HT-29 (cell line): Measurements from ENCODE around the gene OPN1MW3. TPM values are rescaled to one million over a fixed set of nuclear protein-coding genes. Genes with fewer than 3 reads are reported as not detected.
"Not testable (repeated sequence)": the region's sequence is repeated elsewhere in the genome, so short reads cannot be mapped to it uniquely, and the experiment has no call there.

Source experiments
- DNase-seq: peaks from one replicate; pipeline ENCODE4 v3.0.0-alpha.2; 2015; ENCODE audit warnings: low spot score
- total RNA-seq: library from RNA; depleted of rRNA; stranded (reverse); fragments of >200 nt; shearing (Covaris generic); gene quantifications from 2 replicates; pipeline ENCODE4 v1.2.3, GENCODE V29; 2014; rRNA removed

OPN1MW3 gene
- total RNA-seq = not detected in 2 replicates

DNA sequence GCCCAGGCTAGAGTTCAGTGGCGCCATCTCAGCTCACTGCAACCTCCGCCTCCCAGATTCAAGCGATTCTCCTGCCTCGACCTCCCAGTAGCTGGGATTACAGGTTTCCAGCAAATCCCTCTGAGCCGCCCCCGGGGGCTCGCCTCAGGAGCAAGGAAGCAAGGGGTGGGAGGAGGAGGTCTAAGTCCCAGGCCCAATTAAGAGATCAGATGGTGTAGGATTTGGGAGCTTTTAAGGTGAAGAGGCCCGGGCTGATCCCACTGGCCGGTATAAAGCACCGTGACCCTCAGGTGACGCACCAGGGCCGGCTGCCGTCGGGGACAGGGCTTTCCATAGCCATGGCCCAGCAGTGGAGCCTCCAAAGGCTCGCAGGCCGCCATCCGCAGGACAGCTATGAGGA, at the start of gene OPN1MW3:
Gene OPN1MW3, plus strand, starts transcription at position 301 of the 400 bp plus-strand sequence. Its CDS starts 38 bp downstream, at position 339.
- DNase-seq = not testable (repeated sequence)

DNA sequence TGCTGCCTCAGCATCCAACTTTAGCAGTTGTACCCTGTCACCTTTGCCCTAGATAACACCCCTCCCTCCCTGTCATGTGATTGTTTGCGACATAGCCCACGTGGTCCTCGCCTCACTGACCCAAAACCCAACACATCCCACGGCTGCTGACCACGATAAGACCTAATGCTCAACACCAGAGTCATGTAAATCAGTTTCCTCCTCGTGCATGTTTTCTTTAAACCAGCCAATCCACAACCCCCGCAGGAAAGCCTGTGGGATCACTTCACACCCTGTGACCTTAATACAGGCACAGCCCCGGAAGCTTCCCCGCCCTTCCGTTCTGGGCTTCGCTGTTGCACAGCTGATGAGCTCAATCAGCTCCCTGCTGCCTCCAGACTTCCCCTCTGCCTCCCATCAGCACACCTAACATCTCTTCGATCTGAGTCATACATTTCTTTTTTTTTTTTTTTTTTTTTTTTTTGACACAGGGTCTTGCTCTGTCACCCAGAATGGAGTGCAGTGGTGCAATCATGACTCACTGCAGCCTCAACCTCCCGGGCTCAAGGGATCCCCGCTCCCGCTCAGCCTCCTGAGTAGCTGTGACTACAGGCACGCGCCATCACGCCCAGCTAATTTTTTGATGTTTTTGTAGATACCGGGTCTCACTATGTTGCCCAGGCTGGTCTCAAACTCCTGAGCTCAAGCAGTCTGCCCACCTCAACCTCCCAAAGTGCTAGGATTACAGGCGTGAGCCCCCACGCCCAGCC, 47.5 kb upstream of the OPN1MW3 start:
- not testable (repeated sequence) for DNase-seq

GRCh38 chrX:154211057-154211456, 46.3 kb upstream of the OPN1MW3 start:
- not testable (repeated sequence) for DNase-seq

DNA sequence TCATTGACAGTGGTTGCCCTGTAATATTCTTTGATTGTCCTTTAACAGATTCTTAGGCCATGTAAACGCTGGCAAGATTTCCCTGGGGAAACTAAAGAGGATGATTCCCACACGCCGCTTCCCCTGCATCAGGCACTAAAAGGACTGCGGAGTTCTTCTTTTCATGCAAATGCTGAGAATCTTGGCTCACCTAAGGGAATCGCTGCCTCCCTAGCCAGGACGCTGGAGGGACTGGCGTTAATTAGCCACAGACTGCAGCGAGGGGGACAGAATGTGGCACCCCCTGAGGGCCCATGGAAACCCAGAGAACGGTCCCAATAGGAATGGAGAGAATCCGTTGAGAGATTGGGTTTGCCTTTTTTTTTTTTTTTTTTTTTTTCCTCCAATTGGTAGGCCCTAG, 45.9 kb upstream of the OPN1MW3 start:
- DNase-seq = not testable (repeated sequence)

DNA sequence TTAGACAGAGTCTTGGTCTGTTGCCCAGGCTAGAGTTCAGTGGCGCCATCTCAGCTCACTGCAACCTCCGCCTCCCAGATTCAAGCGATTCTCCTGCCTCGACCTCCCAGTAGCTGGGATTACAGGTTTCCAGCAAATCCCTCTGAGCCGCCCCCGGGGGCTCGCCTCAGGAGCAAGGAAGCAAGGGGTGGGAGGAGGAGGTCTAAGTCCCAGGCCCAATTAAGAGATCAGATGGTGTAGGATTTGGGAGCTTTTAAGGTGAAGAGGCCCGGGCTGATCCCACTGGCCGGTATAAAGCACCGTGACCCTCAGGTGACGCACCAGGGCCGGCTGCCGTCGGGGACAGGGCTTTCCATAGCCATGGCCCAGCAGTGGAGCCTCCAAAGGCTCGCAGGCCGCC, 37.9 kb upstream of the OPN1MW3 start, which contains the start of gene OPN1MW2:
Gene OPN1MW2, plus strand, starts transcription at position 301 of the 400 bp plus-strand sequence. Its CDS starts 60 bp downstream, at position 361.
- not testable (repeated sequence) for DNase-seq

GRCh38 chrX:154225292-154225691, 32.1 kb upstream of the OPN1MW3 start:
- not testable (repeated sequence) for DNase-seq

- DNase-seq = not testable (repeated sequence)
These were observed 30.7 kb upstream of the OPN1MW3 start for GRCh38 chrX:154226706-154227105.

- not testable (repeated sequence) for DNase-seq
These were observed 25.9 kb upstream of the OPN1MW3 start for GRCh38 chrX:154231443-154231842.

DNA sequence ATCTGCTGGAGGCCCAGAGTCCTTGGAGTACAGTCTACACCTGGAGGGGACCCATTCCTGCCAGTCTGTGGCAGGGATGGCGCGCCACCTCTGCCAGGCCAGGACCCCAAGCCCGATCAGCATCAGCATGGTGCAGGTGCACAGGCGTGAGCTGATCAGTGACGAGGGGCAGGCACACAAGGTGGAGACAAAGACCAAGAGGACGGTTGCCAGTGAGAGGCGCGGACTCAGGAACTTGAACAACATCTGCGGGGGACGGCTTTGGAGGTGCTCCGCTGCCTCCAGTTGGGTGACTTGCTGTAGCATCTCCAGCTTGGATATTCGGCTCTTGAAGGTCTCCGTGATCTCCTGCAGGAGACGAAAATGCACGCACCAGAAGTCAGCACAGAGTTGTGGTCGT, 23.8 kb upstream of the OPN1MW3 start:
- DNase-seq = not testable (repeated sequence)

GRCh38 chrX:154238939-154239559, 18.3 kb upstream of the OPN1MW3 start:
- not testable (repeated sequence) for DNase-seq

- DNase-seq = not testable (repeated sequence)
These were observed 17.3 kb upstream of the OPN1MW3 start for GRCh38 chrX:154239982-154240503.

- not testable (repeated sequence) for DNase-seq
These were observed 9.9 kb upstream of the OPN1MW3 start for GRCh38 chrX:154247377-154248045.

DNA sequence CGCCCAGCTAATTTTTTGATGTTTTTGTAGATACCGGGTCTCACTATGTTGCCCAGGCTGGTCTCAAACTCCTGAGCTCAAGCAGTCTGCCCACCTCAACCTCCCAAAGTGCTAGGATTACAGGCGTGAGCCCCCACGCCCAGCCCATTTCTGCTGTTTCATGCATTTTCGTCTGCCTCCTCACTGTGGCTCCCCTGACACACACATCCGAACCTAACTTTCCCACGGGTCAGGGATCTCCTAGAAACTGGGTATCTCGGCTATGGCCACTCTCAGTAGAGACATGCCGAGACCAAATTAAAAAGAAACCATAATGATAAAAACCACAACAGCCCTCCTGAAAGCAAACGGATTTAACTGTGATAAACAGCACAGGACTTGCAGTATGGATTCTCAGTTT, 9.3 kb upstream of the OPN1MW3 start:
- not testable (repeated sequence) for DNase-seq

GRCh38 chrX:154258711-154259110, 1.3 kb downstream of the OPN1MW3 start:
- DNase-seq = not testable (repeated sequence)

DNA sequence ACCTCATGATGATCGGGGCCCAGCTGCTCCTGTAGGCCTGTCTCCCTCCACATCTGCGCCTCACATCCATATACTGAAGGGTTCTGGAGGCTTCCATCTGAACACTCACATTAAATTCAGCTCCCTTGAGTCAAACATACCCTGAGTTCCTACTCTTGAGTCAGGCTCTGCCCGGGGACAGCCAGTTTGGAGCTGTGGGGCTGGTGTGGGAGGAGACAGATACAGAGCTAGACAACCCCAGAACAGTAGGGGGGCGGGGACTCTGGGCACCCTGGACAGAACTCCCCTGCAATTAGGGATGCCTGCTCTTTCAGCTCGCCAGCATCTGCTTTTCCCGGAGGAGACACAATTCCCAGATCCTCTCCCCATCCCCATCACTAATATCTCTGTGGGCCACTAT, 5.7 kb downstream of the OPN1MW3 start:
- DNase-seq = not testable (repeated sequence)

GRCh38 chrX:154269245-154269644, 11.9 kb downstream of the OPN1MW3 start:
- DNase-seq = not testable (repeated sequence)

- not testable (repeated sequence) for DNase-seq
These were observed 27.3 kb downstream of the OPN1MW3 start for GRCh38 chrX:154284489-154285338.

DNA sequence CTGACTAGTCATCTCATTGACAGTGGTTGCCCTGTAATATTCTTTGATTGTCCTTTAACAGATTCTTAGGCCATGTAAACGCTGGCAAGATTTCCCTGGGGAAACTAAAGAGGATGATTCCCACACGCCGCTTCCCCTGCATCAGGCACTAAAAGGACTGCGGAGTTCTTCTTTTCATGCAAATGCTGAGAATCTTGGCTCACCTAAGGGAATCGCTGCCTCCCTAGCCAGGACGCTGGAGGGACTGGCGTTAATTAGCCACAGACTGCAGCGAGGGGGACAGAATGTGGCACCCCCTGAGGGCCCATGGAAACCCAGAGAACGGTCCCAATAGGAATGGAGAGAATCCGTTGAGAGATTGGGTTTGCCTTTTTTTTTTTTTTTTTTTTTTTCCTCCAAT, 29.0 kb downstream of the OPN1MW3 start:
- DNase-seq = not testable (repeated sequence)

DNA sequence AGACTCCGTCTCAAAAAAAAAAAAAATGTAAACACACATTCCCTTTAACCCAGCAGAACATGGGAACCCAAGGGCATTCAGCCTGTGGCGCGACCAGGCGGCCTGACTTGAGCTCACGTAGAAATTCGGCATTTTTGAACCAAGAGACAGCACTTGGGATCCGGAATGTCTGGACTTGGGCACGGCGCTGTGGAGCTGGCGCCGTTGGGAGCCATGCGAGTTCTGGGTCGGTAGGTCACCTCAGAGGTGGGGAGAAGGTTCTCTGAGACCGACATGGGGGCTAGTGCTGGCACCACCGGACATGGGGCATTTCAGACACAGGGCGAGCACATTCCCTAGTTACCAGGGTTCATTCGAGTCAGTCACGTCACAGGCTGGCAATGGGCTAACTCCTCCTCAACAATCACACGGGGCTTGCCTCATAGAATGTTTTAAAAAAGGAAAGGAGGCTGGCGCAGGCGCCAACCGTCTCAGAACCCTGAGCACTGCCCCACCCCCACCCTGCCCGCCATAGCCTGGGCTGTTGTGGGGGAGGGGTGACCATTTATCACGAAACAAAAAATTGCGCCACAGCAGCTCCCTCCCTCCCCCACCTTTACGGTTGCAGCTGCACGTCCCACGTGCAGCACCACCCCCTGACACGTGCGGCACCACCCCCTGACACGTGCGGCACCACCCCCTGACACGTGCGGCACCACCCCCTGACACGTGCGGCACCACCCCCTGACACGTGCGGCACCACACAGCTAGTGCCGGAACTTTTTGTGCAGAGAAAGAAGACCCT, 37.6 kb downstream of the OPN1MW3 start, which contains the start of gene TEX28:
Gene TEX28, minus strand, starts transcription at position 334 of the 784 bp plus-strand sequence. CDS start 3,007 bp downstream, outside the sequence.
- DNase-seq = no peak
